Neural cell (in vitro differentiated cells): Measurements from ENCODE around the gene RNLS.

ENCODE experiments used
- CTCF ChIP-seq: fragments of 450-650 bp; IDR thresholded peaks from 2 replicates; pipeline ENCODE4 v1.5.1; 2014; ENCODE audit warnings: antibody characterized with exemption, mild to moderate bottlenecking, moderate library complexity; ENCODE audit not compliant: poor library complexity, severe bottlenecking
- EP300 ChIP-seq: fragments of 450-650 bp; conservative IDR thresholded peaks from 2 replicates; pipeline ENCODE4 v1.6.1; 2014; ENCODE audit warnings: antibody characterized with exemption, mild to moderate bottlenecking, moderate library complexity; ENCODE audit not compliant: poor library complexity, severe bottlenecking
- EZH2 ChIP-seq: fragments of 200-600, 300-800 bp; shearing (Covaris generic), sonication (generic); IDR thresholded peaks from 2 replicates; pipeline ENCODE4 v1.6.1; 2014; ENCODE audit warnings: antibody characterized with exemption, low read length, borderline replicate concordance, mild to moderate bottlenecking; ENCODE audit not compliant: insufficient read depth, poor library complexity, severe bottlenecking
- MXI1 ChIP-seq: fragments of 450-650 bp; conservative IDR thresholded peaks from 2 replicates; pipeline ENCODE4 v1.6.1; 2014; ENCODE audit warnings: antibody characterized with exemption, mild to moderate bottlenecking; ENCODE audit not compliant: poor library complexity, severe bottlenecking
- REST ChIP-seq: IDR thresholded peaks from 2 replicates; pipeline ENCODE4 v1.6.1; 2012; ENCODE audit warnings: borderline replicate concordance

- TF ChIP-seq CTCF (no peak), EP300 (no peak), EZH2 (no peak), MXI1 (no peak), REST (no peak)
Measured at GRCh38 chr10:88408096-88408495, 175.0 kb downstream of the RNLS start.
